HCT116 (cell line): ENCODE results near the gene FKBP1A. TPM values are rescaled to one million over a fixed set of nuclear protein-coding genes. Genes with fewer than 3 reads are reported as not detected.
"Not testable (repeated sequence)": the region's sequence is repeated elsewhere in the genome, so short reads cannot be mapped to it uniquely, and the experiment has no call there.

Experiments
- ATAC-seq: fragments of 200-7000 bp; cut with Tn5 transposase; 2 replicates; pipeline ENCODE4 v1.9.1; 2020; ENCODE audit warnings: mild to moderate bottlenecking, moderate library complexity
- BruUV-seq: library from RNA; stranded (reverse); fragments of 400-500 nt; replicated peaks from 2 replicates; lab custom pipeline; 2021; lab: Mats Ljungman, UMichigan
- CTCF ChIA-PET: fragments of 300-600 bp; sonication (Branson Sonifier 250); formaldehyde crosslinking; loops from one replicate; lab custom pipeline; 2021; ENCODE audit warnings: antibody characterized with exemption; lab: Charles Lee
- POLR2A ChIA-PET: fragments of 300-600, 350-600 bp; sonication (Branson Sonifier 250); formaldehyde crosslinking; loops from one replicate; lab custom pipeline; 2021; ENCODE audit warnings: antibody characterized with exemption; lab: Charles Lee
- RAD21 ChIA-PET, 2 experiments: fragments of 300-600 bp; sonication (Branson Sonifier 250); formaldehyde crosslinking; loops; one replicate each; lab custom pipeline; 2023; ENCODE audit warnings: low total read pairs in 2 of 2; ENCODE audit not compliant: uncharacterized antibody in 2 of 2, unreplicated experiment in 2 of 2, low non-redundant PET in 1 of 2; lab: Charles Lee
- DNase-seq: peaks from one replicate; pipeline ENCODE4 v3.0.0-alpha.2; 2010; ENCODE audit warnings: low read depth, low spot score
- H2AFZ ChIP-seq: fragments of 200-600 bp; shearing (Covaris generic), sonication (generic); 2 replicates; pipeline ENCODE4 v1.6.1; 2017; ENCODE audit warnings: low read depth, mixed run types, mixed read lengths, antibody characterized with exemption, low read length; ENCODE audit not compliant: poor library complexity, severe bottlenecking
- H3K27ac ChIP-seq: 2 replicates; pipeline ENCODE4 v1.5.1; 2012; ENCODE audit warnings: low read depth, low read length
- H3K27me3 ChIP-seq: fragments of 200-600 bp; sonication (generic); 2 replicates; pipeline ENCODE4 v1.6.1; 2016; ENCODE audit warnings: mixed run types, low read length, mixed read lengths; ENCODE audit not compliant: insufficient read depth
- H3K36me3 ChIP-seq, 2 experiments: fragments of 200-500 bp in 1 of 2; fragments of 200-600 bp in 1 of 2; sonication (Bioruptor generic) in 1 of 2; sonication (generic) in 1 of 2; 2 replicates each; pipeline versions ENCODE4 v1.5.1 to v1.6.1; 2014 to 2016; ENCODE audit warnings: low read length in 2 of 2, inconsistent platforms in 1 of 2, mixed read lengths in 1 of 2, mixed run types in 1 of 2; ENCODE audit not compliant: insufficient read depth in 2 of 2, control insufficient read depth in 1 of 2
- H3K4me1 ChIP-seq, 2 experiments: fragments of 200-600 bp in 1 of 2; sonication (generic) in 1 of 2; 2 replicates each; pipeline versions ENCODE4 v1.5.1 to v1.6.1; 2012 to 2017; ENCODE audit warnings: low read length in 2 of 2, inconsistent platforms in 1 of 2, mild to moderate bottlenecking in 1 of 2, mixed read lengths in 1 of 2, mixed run types in 1 of 2, moderate library complexity in 1 of 2; ENCODE audit not compliant: insufficient read depth in 2 of 2, control insufficient read depth in 1 of 2
- H3K4me2 ChIP-seq: fragments of 200-600 bp; sonication (generic); 2 replicates; pipeline ENCODE4 v1.6.1; 2017; ENCODE audit warnings: mixed run types, low read length, mixed read lengths
- H3K4me3 ChIP-seq, 2 experiments: fragments of 200-600 bp in 1 of 2; sonication (generic) in 1 of 2; replicated peaks in 1 of 2; 2 replicates each; pipeline ENCODE4 v1.5.1; 2011 to 2016; ENCODE audit warnings: low read length in 2 of 2, control low read depth in 1 of 2, low read depth in 1 of 2, mild to moderate bottlenecking in 1 of 2, mixed read lengths in 1 of 2, mixed run types in 1 of 2
- H3K79me2 ChIP-seq: fragments of 200-600 bp; sonication (generic); 2 replicates; pipeline ENCODE4 v1.6.1; 2017; ENCODE audit warnings: mild to moderate bottlenecking, mixed run types, low read length, moderate library complexity, mixed read lengths; ENCODE audit not compliant: insufficient read depth
- H3K9ac ChIP-seq: fragments of 200-600 bp; sonication (generic); 2 replicates; pipeline ENCODE4 v1.6.1; 2016; ENCODE audit warnings: low read length, mixed read lengths
- H3K9me2 ChIP-seq: fragments of 200-600 bp; sonication (generic), shearing (Covaris generic); 2 replicates; pipeline ENCODE4 v1.6.1; 2017; ENCODE audit warnings: mixed run types, mild to moderate bottlenecking, moderate library complexity; ENCODE audit not compliant: insufficient read depth
- H3K9me3 ChIP-seq, 2 experiments: fragments of 200-500 bp in 1 of 2; fragments of 200-600 bp in 1 of 2; sonication (Bioruptor generic) in 1 of 2; sonication (generic) in 1 of 2; 2 replicates each; pipeline ENCODE4 v1.6.1; 2014 to 2017; ENCODE audit warnings: low read length in 2 of 2, mixed read lengths in 2 of 2, inconsistent platforms in 1 of 2, low read depth in 1 of 2, mild to moderate bottlenecking in 1 of 2, mixed run types in 1 of 2, moderate library complexity in 1 of 2; ENCODE audit not compliant: control insufficient read depth in 1 of 2, insufficient read depth in 1 of 2
- H4K20me1 ChIP-seq: fragments of 200-600 bp; sonication (generic), shearing (Covaris generic); 2 replicates; pipeline ENCODE4 v1.6.1; 2017; ENCODE audit warnings: mixed run types, mild to moderate bottlenecking, moderate library complexity; ENCODE audit not compliant: insufficient read depth
- CBX3 ChIP-seq: IDR thresholded peaks from 2 replicates; pipeline ENCODE4 v1.6.1; 2012; ENCODE audit warnings: low read depth
- FOSL1 ChIP-seq: IDR thresholded peaks from 2 replicates; pipeline ENCODE4 v1.6.1; 2012; ENCODE audit warnings: low read depth
- JUND ChIP-seq: IDR thresholded peaks from 2 replicates; pipeline ENCODE4 v1.6.1; 2012
- RAD21 ChIP-seq: IDR thresholded peaks from 2 replicates; pipeline ENCODE4 v1.6.1; 2012; ENCODE audit warnings: low read depth, mild to moderate bottlenecking
- SIN3A ChIP-seq: IDR thresholded peaks from 2 replicates; pipeline ENCODE4 v1.6.1; 2012; ENCODE audit warnings: low read depth
- SP1 ChIP-seq: IDR thresholded peaks from 2 replicates; pipeline ENCODE4 v1.6.1; 2012; ENCODE audit warnings: low read depth
- intact Hi-C: fragments of 100-400 bp; cut with micrococcal nuclease; formaldehyde crosslinking; loops from 2 replicates; pipeline ENCODE4 v1.10.0; 2022
- total RNA-seq: library from RNA; stranded (reverse); gene quantifications from one replicate; pipeline ENCODE4 v1.2.1, GENCODE V29; 2021; ENCODE audit not compliant: unreplicated experiment

Gene FKBP1A
- total RNA-seq, 1 experiment from 2014 or later: 259 TPM

GRCh38 chr20:1399678-1400366 lies 7.0 kb upstream of the FKBP1A start:
- Histone ChIP-seq H3K4me2 (peak overlapping the region; percentile 80), H3K9ac (peak overlapping the region; percentile 35), H2AFZ (peak overlapping the region; percentile 84), H3K4me1 (peaks cover 8 to 22% of the 10 kb centered on the region in 2 experiments; a peak in 3 of 4 replicates), H3K27ac (peak overlapping the region; percentile 13; the same call in 1 of the 2 replicates), H3K4me3 (peak overlapping the region; percentile 15 to 52)
- ChIA-PET CTCF (interaction anchor here (0.8 to 2.3 kb wide), 5 partner anchors 15 to 103 kb away, joined by 3 to 7 read pairs (median 3); no protein-coding TSS in a partner anchor), POLR2A (interaction anchor here (1.3 kb wide), 1 partner anchor 37 kb away, joined by 4 read pairs; no protein-coding TSS in a partner anchor), RAD21 (interaction anchor here in 1 of 2 experiments (0.9 kb wide), 1 partner anchor 16 kb away, joined by 5 read pairs; no protein-coding TSS in a partner anchor)
- H3K27me3 ChIP-seq, BruUV-seq, H3K36me3 ChIP-seq, H3K9me3 ChIP-seq, intact Hi-C loops, H3K9me2 ChIP-seq, DNase-seq, H3K79me2 ChIP-seq, H4K20me1 ChIP-seq: not testable (repeated sequence)
- TF ChIP-seq FOSL1 (peak; percentile 34), CBX3 (peak; percentile 41; the same call in 1 of the 2 replicates), JUND (peak; percentile 55), SIN3A (0 out of 2 replicates have a peak, but pooled peaks have one; percentile 20), SP1 (peak; percentile 22; the same call in 1 of the 2 replicates)
- peak; percentile 77 for ATAC-seq

- TF ChIP-seq RAD21: peak; percentile 33; the same call in 1 of the 2 replicates
- TF ChIP-seq, all 23 proteins: peak for 1; not testable (repeated sequence) for 22
- POLR2A ChIA-PET, H3K27me3 ChIP-seq, DNase-seq, H4K20me1 ChIP-seq, H3K9me3 ChIP-seq, BruUV-seq, H3K36me3 ChIP-seq, H3K9ac ChIP-seq, intact Hi-C loops, H3K79me2 ChIP-seq, H3K27ac ChIP-seq, ATAC-seq, H3K9me2 ChIP-seq, RAD21 ChIA-PET, H2AFZ ChIP-seq, H3K4me3 ChIP-seq, H3K4me2 ChIP-seq: not testable (repeated sequence)
- peaks cover 10 to 30% of the 10 kb centered on the region in 2 experiments; a peak in 3 of 4 replicates for H3K4me1 ChIP-seq
- CTCF ChIA-PET: interaction anchor here (0.8 to 2.3 kb wide), 2 partner anchors 39 to 105 kb away, joined by 3 to 7 read pairs; no protein-coding TSS in a partner anchor
These were observed 5.3 kb upstream of the FKBP1A start for GRCh38 chr20:1398185-1398584.
